Measurements from ENCODE around the gene AFMID. TPM values are rescaled to one million over a fixed set of nuclear protein-coding genes. Genes with fewer than 3 reads are reported as not detected.

The AFMID gene
- total and polyA plus RNA-seq, 7 donors: 7.4 to 20.8 (median 9.3) TPM

DNA sequence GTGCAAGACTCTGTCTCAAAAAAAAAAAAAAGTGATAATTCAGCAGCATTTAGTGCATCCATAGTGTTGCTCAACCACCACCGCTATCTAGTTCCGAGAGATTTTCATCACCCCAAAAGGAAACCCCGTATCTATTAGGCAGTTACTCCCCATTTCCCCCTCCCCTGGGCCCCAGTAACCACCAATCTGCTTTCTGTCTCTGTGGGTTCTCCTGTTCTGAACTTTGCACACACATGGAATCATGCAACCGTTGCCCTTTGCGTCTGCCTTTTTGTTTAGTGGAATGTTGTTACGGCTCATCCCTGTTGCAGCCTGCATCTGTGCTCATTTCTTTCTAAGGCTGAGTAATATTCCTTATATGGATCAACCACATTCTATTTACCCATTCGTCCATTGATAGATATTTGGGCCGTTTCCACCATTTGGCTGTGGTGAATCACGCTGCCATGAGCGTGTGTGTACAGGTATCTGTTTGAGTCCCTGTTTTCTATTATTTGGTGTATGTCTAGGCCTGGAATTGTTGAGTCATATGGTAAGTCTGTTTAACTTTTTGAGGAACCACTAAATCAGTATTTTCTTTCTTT lies 27.5 kb upstream of the AFMID start:
- TF ChIP-seq, protein P1, sequence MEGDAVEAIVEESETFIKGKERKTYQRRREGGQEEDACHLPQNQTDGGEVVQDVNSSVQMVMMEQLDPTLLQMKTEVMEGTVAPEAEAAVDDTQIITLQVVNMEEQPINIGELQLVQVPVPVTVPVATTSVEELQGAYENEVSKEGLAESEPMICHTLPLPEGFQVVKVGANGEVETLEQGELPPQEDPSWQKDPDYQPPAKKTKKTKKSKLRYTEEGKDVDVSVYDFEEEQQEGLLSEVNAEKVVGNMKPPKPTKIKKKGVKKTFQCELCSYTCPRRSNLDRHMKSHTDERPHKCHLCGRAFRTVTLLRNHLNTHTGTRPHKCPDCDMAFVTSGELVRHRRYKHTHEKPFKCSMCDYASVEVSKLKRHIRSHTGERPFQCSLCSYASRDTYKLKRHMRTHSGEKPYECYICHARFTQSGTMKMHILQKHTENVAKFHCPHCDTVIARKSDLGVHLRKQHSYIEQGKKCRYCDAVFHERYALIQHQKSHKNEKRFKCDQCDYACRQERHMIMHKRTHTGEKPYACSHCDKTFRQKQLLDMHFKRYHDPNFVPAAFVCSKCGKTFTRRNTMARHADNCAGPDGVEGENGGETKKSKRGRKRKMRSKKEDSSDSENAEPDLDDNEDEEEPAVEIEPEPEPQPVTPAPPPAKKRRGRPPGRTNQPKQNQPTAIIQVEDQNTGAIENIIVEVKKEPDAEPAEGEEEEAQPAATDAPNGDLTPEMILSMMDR (IDR thresholded peaks at IDR 0.05): no peak
- 82 to 87% (median 84%) methylated on average over 10 of the region's 10 CpGs for WGBS, 3 donors
- H3K27ac ChIP-seq: no peak overlapping the region
- no peak overlapping the region for H3K4me3 ChIP-seq
- H3K4me1 ChIP-seq: no peaks in the 10 kb centered on the region
- intact Hi-C loops (cut with DNase I): no loop called here
- DNase-seq: no peak
- no peaks in the 10 kb centered on the region for H3K36me3 ChIP-seq (ENCODE audit: insufficient read depth in 1 of 2, low read depth in 1 of 2)
- no peaks in the 10 kb centered on the region for H3K9me3 ChIP-seq
- no peak for ATAC-seq
- no peaks in the 10 kb centered on the region for H3K27me3 ChIP-seq (ENCODE audit: insufficient read depth in 3 of 3, low read length in 2 of 3)

DNA sequence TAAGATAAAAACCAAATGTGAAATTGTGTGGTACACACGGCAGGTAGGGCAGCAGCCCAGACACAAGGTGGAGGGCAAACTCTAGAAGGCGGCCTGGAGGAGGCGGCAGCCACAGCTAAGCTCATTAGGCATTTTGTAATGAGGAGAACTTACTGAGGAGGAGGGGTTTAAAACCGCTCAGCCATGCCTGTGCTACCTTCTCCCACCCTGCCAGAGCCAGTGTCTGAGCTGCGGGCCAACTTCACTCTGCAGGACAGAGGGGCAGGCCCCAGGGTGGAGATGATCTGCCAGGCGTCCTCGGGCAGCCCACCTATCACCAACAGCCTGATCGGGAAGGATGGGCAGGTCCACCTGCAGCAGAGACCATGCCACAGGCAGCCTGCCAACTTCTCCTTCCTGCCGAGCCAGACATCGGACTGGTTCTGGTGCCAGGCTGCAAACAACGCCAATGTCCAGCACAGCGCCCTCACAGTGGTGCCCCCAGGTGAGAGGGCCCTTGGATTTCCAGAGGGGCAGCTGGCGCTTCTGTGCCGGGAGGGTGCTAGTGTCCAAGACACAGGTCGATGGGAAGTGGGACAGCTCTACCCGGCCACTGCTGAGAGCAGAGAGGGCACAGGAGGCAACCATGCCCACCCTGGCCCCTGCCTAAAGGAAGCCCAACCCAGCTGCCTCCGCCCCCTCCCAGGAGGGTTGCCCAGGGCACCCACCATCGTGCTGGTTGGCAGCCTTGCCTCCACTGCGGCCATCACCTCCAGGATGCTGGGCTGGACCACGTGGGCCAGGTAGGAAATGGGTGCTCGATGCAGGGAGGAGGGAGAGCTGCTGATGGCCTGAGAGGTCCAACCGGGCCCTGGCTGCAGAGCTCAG lies 23.0 kb upstream of the AFMID start:
- intact Hi-C loops (cut with DNase I): no loop called here
- TF ChIP-seq, protein P1 (IDR thresholded peaks at IDR 0.05): no peak
- Histone ChIP-seq H3K4me3 (no peak overlapping the region), H3K27ac (no peak overlapping the region), H3K36me3 (ENCODE audit: insufficient read depth in 1 of 2, low read depth in 1 of 2) (no peaks in the 10 kb centered on the region), H3K9me3 (no peaks in the 10 kb centered on the region), H3K4me1 (no peaks in the 10 kb centered on the region), H3K27me3 (ENCODE audit: insufficient read depth in 3 of 3, low read length in 2 of 3) (no peaks in the 10 kb centered on the region)
- WGBS, 3 donors: 61 to 78% (median 68%) methylated on average over 21 to 22 of the region's 22 CpGs
- DNase-seq: no peak
- no peak for ATAC-seq

DNA sequence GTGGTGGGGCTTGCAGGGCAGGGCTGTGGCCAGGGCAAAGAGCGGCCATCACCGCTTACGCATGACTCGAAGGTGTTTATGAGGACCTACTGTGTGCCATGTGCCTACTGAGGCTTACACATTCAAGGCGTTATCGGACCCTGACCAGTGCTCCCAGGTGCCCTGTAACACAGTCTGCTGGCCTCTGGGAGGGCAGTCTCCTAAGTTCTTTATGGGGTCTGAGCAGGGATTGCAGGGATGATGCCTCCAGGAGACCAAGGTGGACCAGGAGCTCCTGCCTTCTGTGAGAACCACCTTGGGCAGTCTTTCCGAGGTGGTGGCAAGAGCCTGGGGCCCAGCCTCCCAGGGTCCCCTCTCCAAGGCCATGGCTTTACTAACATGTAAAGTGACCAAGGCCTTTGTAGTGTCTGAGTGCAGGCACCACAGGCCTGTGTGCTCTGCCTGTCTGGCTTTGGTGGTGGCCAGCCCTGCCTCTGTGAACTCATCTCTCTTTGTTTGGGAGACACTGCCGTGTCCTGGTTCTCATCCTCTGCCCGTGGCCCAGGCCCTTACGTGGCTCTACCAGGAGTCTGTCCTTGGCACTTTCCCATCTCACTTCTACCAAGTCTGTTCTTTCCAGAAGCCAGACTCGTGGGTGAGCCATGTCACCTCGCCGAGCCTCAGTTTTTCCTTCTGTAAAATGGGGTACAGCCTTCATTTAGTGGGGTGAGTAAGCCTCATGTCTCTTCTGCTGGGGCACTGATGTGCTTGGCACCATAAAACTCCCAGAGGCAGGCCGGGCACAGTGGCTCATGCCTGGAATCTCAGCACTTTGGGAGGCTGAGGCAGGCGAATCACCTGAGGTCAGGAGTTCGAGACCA lies 22.2 kb upstream of the AFMID start:
- intact Hi-C loops (cut with DNase I): no loop called here
- no peak for DNase-seq
- Histone ChIP-seq H3K27ac (no peak overlapping the region), H3K9me3 (no peaks in the 10 kb centered on the region), H3K4me1 (peaks cover 4% of the 10 kb centered on the region), H3K36me3 (ENCODE audit: insufficient read depth in 1 of 2, low read depth in 1 of 2) (no peaks in the 10 kb centered on the region), H3K4me3 (no peak overlapping the region), H3K27me3 (ENCODE audit: insufficient read depth in 3 of 3, low read length in 2 of 3) (no peaks in the 10 kb centered on the region)
- TF ChIP-seq, protein P1 (IDR thresholded peaks at IDR 0.05): no peak
- WGBS, 3 donors: 84 to 93% (median 89%) methylated on average over 16 of the region's 16 CpGs
- ATAC-seq: no peak

DNA sequence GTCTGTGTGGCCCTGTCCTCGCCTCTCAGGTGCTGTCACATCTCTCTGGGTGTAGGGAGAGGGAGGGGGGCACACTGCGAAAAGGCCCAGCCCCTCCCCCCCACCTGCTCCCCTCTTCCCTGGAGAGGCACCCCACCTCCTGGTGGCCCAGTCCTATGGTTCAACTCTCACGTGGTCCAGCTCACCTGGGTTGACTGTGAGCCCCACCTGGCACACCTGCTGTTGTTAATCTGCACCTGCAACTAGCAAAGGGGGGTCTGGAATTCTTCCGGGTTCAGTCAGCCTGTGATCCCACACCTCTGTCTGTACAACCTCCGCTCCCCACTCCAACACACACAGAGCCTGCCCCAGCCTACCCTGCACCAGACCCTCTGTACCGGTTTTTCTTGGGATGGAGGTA lies 20.7 kb upstream of the AFMID start:
- TF ChIP-seq, protein P1 (IDR thresholded peaks at IDR 0.05): no peak
- ATAC-seq (no peak), DNase-seq (no peak)
- no peak overlapping the region for H3K4me3 ChIP-seq
- H3K9me3 ChIP-seq: no peaks in the 10 kb centered on the region
- peaks cover 0 to 9% of the 10 kb centered on the region in 2 donors for H3K36me3 ChIP-seq (ENCODE audit: insufficient read depth in 1 of 2, low read depth in 1 of 2)
- no peaks in the 10 kb centered on the region for H3K27me3 ChIP-seq (ENCODE audit: insufficient read depth in 3 of 3, low read length in 2 of 3)
- 70 to 84% (median 81%) methylated on average over 6 of the region's 6 CpGs for WGBS, 3 donors
- intact Hi-C loops (cut with DNase I): no loop called here
- no peak overlapping the region for H3K27ac ChIP-seq
- peaks cover 15% of the 10 kb centered on the region for H3K4me1 ChIP-seq

Data from psoas muscle (tissue), 8 donors.